IMR-90 (cell line): ENCODE measurements around the gene FAM78A.

Experiments
- BHLHE40 ChIP-seq: fragments of 150-350 bp; IDR thresholded peaks from 2 replicates; pipeline ENCODE4 v1.6.1; 2016; ENCODE audit warnings: mild to moderate bottlenecking, low read depth, low read length
- CEBPB ChIP-seq: IDR thresholded peaks from 2 replicates; pipeline ENCODE4 v1.6.1; 2012; ENCODE audit warnings: low read depth, low read length, improper control_type of control experiment
- CHD1 ChIP-seq: IDR thresholded peaks from 2 replicates; pipeline ENCODE4 v1.6.1; 2012; ENCODE audit warnings: low read depth, low read length, improper control_type of control experiment
- FOS ChIP-seq: fragments of 150-350 bp; IDR thresholded peaks from 2 replicates; pipeline ENCODE4 v1.6.1; 2016; ENCODE audit warnings: low read depth, low read length
- MAFK ChIP-seq: IDR thresholded peaks from 2 replicates; pipeline ENCODE4 v1.6.1; 2012; ENCODE audit warnings: low read depth, low read length, improper control_type of control experiment
- MAZ ChIP-seq: IDR thresholded peaks from 2 replicates; pipeline ENCODE4 v1.6.1; 2012; ENCODE audit warnings: low read depth, mild to moderate bottlenecking, low read length, improper control_type of control experiment, moderate library complexity, borderline replicate concordance
- MXI1 ChIP-seq: IDR thresholded peaks from 2 replicates; pipeline ENCODE4 v1.6.1; 2012; ENCODE audit warnings: low read depth, mild to moderate bottlenecking, low read length, moderate library complexity, borderline replicate concordance
- NFE2L2 ChIP-seq: fragments of 150-350 bp; IDR thresholded peaks from 2 replicates; pipeline ENCODE4 v1.6.1; 2016; ENCODE audit warnings: low read depth, mild to moderate bottlenecking, low read length
- POLR2A ChIP-seq: IDR thresholded peaks from 2 replicates; pipeline ENCODE4 v1.6.1; 2012; ENCODE audit warnings: mild to moderate bottlenecking, low read depth, low read length
- RAD21 ChIP-seq: IDR thresholded peaks from 2 replicates; pipeline ENCODE4 v1.6.1; 2012; ENCODE audit warnings: low read length, improper control_type of control experiment
- RCOR1 ChIP-seq: IDR thresholded peaks from 2 replicates; pipeline ENCODE4 v1.6.1; 2012; ENCODE audit warnings: mild to moderate bottlenecking, low read length, improper control_type of control experiment; ENCODE audit not compliant: insufficient replicate concordance
- RFX5 ChIP-seq: IDR thresholded peaks from 2 replicates; pipeline ENCODE4 v1.8.0; 2012; ENCODE audit warnings: low read depth, mild to moderate bottlenecking, low read length, moderate library complexity
- SMC3 ChIP-seq: fragments of 150-350 bp; IDR thresholded peaks from 2 replicates; pipeline ENCODE4 v1.6.1; 2016; ENCODE audit warnings: low read depth, mild to moderate bottlenecking, antibody characterized with exemption, low read length, moderate library complexity
- TF ChIP-seq, protein P1 (sequence below): conservative IDR thresholded peaks from 2 replicates; pipeline ENCODE4 v1.5.1; 2012; ENCODE audit warnings: mild to moderate bottlenecking, low read depth, low read length, improper control_type of control experiment

GRCh38 chr9:131257266-131258025 lies 18.9 kb downstream of the FAM78A start:
- TF ChIP-seq CEBPB (no peak), POLR2A (no peak), RAD21 (no peak), CHD1 (no peak), MXI1 (no peak), NFE2L2 (no peak), RCOR1 (no peak), BHLHE40 (no peak), SMC3 (no peak), MAFK (no peak), RFX5 (no peak), FOS (no peak), MAZ (no peak)
- TF ChIP-seq, protein P1, sequence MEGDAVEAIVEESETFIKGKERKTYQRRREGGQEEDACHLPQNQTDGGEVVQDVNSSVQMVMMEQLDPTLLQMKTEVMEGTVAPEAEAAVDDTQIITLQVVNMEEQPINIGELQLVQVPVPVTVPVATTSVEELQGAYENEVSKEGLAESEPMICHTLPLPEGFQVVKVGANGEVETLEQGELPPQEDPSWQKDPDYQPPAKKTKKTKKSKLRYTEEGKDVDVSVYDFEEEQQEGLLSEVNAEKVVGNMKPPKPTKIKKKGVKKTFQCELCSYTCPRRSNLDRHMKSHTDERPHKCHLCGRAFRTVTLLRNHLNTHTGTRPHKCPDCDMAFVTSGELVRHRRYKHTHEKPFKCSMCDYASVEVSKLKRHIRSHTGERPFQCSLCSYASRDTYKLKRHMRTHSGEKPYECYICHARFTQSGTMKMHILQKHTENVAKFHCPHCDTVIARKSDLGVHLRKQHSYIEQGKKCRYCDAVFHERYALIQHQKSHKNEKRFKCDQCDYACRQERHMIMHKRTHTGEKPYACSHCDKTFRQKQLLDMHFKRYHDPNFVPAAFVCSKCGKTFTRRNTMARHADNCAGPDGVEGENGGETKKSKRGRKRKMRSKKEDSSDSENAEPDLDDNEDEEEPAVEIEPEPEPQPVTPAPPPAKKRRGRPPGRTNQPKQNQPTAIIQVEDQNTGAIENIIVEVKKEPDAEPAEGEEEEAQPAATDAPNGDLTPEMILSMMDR = no peak
